DOHH2 (cell line): ENCODE measurements around the gene KCNK15.

Source experiments
- H3F3A ChIP-seq: fragments of 200-600 bp; sonication (generic), shearing (Covaris generic); 2 replicates; pipeline ENCODE4 v1.6.0; 2016; ENCODE audit warnings: antibody characterized with exemption, mild to moderate bottlenecking; ENCODE audit not compliant: control insufficient read depth, insufficient read depth
- H3K27ac ChIP-seq: fragments of 200-600 bp; sonication (generic); 2 replicates; pipeline ENCODE4 v1.5.1; 2014; ENCODE audit warnings: low read depth, mild to moderate bottlenecking, low read length, moderate library complexity
- H3K27me3 ChIP-seq: fragments of 200-600 bp; sonication (generic); 2 replicates; pipeline ENCODE4 v1.6.1; 2014; ENCODE audit warnings: mild to moderate bottlenecking, low read length, mixed read lengths; ENCODE audit not compliant: control insufficient read depth
- H3K36me3 ChIP-seq: fragments of 200-600 bp; sonication (generic); 2 replicates; pipeline ENCODE4 v1.6.1; 2014; ENCODE audit warnings: mild to moderate bottlenecking, low read length, moderate library complexity, mixed read lengths; ENCODE audit not compliant: control insufficient read depth
- H3K4me1 ChIP-seq: fragments of 200-600 bp; sonication (generic); 2 replicates; pipeline ENCODE4 v1.6.1; 2014; ENCODE audit warnings: mild to moderate bottlenecking, low read length, mixed read lengths; ENCODE audit not compliant: control insufficient read depth
- H3K4me2 ChIP-seq: fragments of 200-600 bp; sonication (generic); 2 replicates; pipeline ENCODE4 v1.6.0; 2014; ENCODE audit warnings: mild to moderate bottlenecking, low read length, moderate library complexity
- H3K4me3 ChIP-seq: fragments of 200-600 bp; sonication (generic); 2 replicates; pipeline ENCODE4 v1.5.1; 2014; ENCODE audit warnings: mild to moderate bottlenecking, low read length, mixed read lengths
- H3K79me2 ChIP-seq: fragments of 200-600 bp; sonication (generic); 2 replicates; pipeline ENCODE4 v1.6.1; 2014; ENCODE audit warnings: mild to moderate bottlenecking, low read length, mixed read lengths; ENCODE audit not compliant: control insufficient read depth
- H3K9me2 ChIP-seq: fragments of 200-600 bp; sonication (generic); replicated peaks from 2 replicates; pipeline ENCODE4 v1.6.1; 2014; ENCODE audit warnings: mild to moderate bottlenecking, low read length, mixed read lengths; ENCODE audit not compliant: control insufficient read depth
- H3K9me3 ChIP-seq: fragments of 200-600 bp; sonication (generic); 2 replicates; pipeline ENCODE4 v1.6.1; 2014; ENCODE audit warnings: antibody characterized with exemption, low read length, mixed read lengths; ENCODE audit not compliant: control insufficient read depth, insufficient read depth
- H4K20me1 ChIP-seq: fragments of 200-600 bp; sonication (generic); 2 replicates; pipeline ENCODE4 v1.6.0; 2014; ENCODE audit warnings: low read depth, mild to moderate bottlenecking, antibody characterized with exemption, low read length, moderate library complexity; ENCODE audit not compliant: control insufficient read depth, insufficient read depth
- EZH2phosphoT487 ChIP-seq: fragments of 200-600 bp; sonication (generic); IDR thresholded peaks from 2 replicates; pipeline ENCODE4 v1.6.1; 2017; ENCODE audit warnings: borderline replicate concordance, mild to moderate bottlenecking, antibody characterized with exemption, low read length, moderate library complexity, mixed read lengths
- TF ChIP-seq, protein P1 (sequence below): fragments of 200-600 bp; sonication (generic); IDR thresholded peaks from one replicate; pipeline ENCODE4 v1.5.1; 2014; ENCODE audit warnings: antibody characterized with exemption, mild to moderate bottlenecking, low read depth, low read length; ENCODE audit not compliant: poor library complexity, severe bottlenecking

KCNK15 gene

DNA sequence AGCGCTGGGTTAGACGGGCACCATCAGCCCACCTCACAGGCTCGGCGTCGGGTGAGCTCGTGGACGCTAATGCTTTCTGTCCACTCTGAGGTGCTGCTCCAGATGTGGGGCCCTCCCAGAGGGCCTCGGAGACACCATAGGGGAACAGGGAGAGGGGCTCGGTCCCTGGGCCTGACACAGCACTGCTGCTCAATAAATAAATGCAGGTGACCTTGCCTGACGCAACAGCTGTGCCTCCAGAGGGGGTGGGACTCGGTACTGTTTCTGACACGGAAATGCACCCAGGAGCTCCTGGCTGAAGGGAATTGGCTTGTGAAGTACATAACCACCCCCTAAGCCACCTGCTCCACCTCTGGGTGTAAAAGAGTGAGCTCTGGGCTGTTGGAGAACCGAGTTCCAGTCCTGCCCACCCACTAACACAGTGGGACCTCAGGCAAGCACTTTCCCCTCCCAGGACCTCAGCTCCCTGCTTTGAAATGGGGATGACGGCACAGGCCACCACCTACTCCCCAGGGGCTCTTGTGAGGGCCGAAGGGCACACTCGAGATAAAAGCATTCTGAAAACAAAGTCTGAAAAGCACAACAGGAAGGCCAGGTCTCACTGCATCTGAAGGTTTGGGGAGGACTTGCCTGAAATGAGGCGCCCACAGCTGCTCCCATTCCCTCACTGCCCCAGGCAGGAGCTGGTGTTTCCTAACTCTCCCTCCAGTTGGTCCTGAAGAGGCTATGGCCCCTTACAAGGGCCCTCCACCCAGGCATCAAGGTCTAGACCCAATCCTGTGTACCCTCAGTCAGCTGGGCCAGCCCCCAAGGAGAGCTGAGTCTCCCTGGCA, 6.7 kb downstream of the KCNK15 start:
- H3K36me3 ChIP-seq = no peaks in the 10 kb centered on the region
- H3F3A ChIP-seq = no peaks in the 10 kb centered on the region
- H3K4me1 ChIP-seq = no peaks in the 10 kb centered on the region
- H3K4me2 ChIP-seq = no peak overlapping the region
- no peaks in the 10 kb centered on the region for H3K9me2 ChIP-seq
- H3K4me3 ChIP-seq = no peak overlapping the region
- no peaks in the 10 kb centered on the region for H3K79me2 ChIP-seq
- TF ChIP-seq EZH2phosphoT487 = no peak
- TF ChIP-seq, protein P1, sequence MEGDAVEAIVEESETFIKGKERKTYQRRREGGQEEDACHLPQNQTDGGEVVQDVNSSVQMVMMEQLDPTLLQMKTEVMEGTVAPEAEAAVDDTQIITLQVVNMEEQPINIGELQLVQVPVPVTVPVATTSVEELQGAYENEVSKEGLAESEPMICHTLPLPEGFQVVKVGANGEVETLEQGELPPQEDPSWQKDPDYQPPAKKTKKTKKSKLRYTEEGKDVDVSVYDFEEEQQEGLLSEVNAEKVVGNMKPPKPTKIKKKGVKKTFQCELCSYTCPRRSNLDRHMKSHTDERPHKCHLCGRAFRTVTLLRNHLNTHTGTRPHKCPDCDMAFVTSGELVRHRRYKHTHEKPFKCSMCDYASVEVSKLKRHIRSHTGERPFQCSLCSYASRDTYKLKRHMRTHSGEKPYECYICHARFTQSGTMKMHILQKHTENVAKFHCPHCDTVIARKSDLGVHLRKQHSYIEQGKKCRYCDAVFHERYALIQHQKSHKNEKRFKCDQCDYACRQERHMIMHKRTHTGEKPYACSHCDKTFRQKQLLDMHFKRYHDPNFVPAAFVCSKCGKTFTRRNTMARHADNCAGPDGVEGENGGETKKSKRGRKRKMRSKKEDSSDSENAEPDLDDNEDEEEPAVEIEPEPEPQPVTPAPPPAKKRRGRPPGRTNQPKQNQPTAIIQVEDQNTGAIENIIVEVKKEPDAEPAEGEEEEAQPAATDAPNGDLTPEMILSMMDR = no peak
- peaks cover under 1% of the 10 kb centered on the region for H3K27me3 ChIP-seq
- no peaks in the 10 kb centered on the region for H4K20me1 ChIP-seq
- no peak overlapping the region for H3K27ac ChIP-seq
- no peaks in the 10 kb centered on the region for H3K9me3 ChIP-seq

DNA sequence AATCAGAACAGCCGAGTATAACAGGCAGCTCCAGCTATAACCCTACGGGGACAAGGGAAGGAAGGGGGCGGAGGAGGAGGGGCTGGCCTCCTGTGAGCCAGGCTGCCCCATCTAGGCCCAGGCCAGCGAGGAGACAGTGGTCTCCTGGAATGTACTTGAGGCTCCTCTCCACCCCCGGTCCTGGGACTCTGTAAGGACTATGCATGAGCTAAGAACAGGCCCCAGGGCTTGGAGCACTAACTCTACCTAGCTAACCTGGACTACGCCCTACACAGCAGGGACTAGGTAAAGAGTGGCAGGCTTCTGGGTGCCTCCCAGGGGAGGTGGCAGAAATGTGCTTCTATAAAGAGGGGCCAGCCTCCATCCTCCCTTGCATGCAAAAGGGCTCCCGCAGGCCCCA, 8.9 kb downstream of the KCNK15 start:
- no peak overlapping the region for H3K4me2 ChIP-seq
- no peaks in the 10 kb centered on the region for H3K9me3 ChIP-seq
- no peak for TF ChIP-seq EZH2phosphoT487
- TF ChIP-seq, protein P1 = no peak
- H3K4me3 ChIP-seq = no peak overlapping the region
- no peaks in the 10 kb centered on the region for H3F3A ChIP-seq
- no peaks in the 10 kb centered on the region for H3K9me2 ChIP-seq
- no peaks in the 10 kb centered on the region for H3K79me2 ChIP-seq
- H3K27me3 ChIP-seq = peaks cover 2% of the 10 kb centered on the region; the same call in 1 of the 2 replicates
- H4K20me1 ChIP-seq = no peaks in the 10 kb centered on the region
- no peak overlapping the region for H3K27ac ChIP-seq
- no peaks in the 10 kb centered on the region for H3K36me3 ChIP-seq
- no peaks in the 10 kb centered on the region for H3K4me1 ChIP-seq

DNA sequence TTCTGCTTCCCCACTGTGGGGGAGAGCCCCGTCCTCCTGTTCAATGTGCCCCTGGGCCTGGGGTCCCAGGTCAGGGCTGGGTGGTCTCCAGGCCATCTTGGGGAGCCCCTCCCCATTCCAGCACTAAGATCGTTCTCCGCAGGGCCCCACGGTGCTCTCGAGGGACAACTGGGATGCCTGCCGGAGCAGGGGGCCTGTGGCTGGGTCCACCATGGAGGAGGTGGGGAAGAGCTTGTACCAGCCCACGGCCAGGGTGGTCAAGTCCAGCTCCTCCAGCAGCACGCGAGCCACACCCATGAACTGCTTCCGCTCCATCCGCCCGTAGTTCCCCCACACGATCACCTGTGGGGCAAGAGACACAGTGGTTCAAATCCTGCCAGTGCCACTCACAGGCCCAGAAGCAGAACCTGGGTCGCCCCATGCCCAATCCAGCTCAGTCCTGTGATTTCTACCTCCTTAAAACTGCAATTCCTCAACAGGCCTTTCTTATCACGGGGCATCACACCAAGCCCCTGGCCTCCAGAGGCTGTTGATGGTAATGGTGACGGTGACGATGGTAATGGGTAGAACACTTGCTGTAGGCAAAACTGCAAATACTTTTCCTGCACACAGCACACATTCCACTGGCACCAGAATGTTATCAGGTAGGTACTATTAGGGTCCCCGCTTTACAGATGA, 10.5 kb downstream of the KCNK15 start:
- TF ChIP-seq, protein P1 = no peak
- no peak for TF ChIP-seq EZH2phosphoT487
- no peak overlapping the region for H3K27ac ChIP-seq
- no peaks in the 10 kb centered on the region for H4K20me1 ChIP-seq
- no peaks in the 10 kb centered on the region for H3K4me1 ChIP-seq
- H3K79me2 ChIP-seq = no peaks in the 10 kb centered on the region
- no peaks in the 10 kb centered on the region for H3F3A ChIP-seq
- no peaks in the 10 kb centered on the region for H3K9me2 ChIP-seq
- no peak overlapping the region for H3K4me2 ChIP-seq
- no peak overlapping the region for H3K4me3 ChIP-seq
- no peaks in the 10 kb centered on the region for H3K36me3 ChIP-seq
- H3K27me3 ChIP-seq = peaks cover 10% of the 10 kb centered on the region
- no peaks in the 10 kb centered on the region for H3K9me3 ChIP-seq
